Left colon (tissue), 2 donors: ENCODE data around the gene F13A1. TPM values are rescaled to one million over a fixed set of nuclear protein-coding genes. Genes with fewer than 3 reads are reported as not detected.

Experiments used
- ATAC-seq: fragments of 200-7000 bp; cut with Tn5 transposase; one replicate; pipeline ENCODE4 v1.9.1; 2020; ENCODE audit warnings: mild to moderate bottlenecking, moderate library complexity
- DNase-seq, 2 donors: peaks; one replicate each; pipeline ENCODE4 v3.0.0-alpha.2; 2020
- intact Hi-C, 2 donors: fragments of 100-400 bp; cut with DNase I in 1 of 2; cut with micrococcal nuclease in 1 of 2; formaldehyde crosslinking; loops; one replicate each; pipeline versions ENCODE4 v1.11.2 to v1.14.0; 2022; cut with DNase I, micrococcal nuclease
- microRNA-seq, 2 donors: library from miRNA; unstranded; fragments of <30 nt; microRNA quantifications; one replicate each; pipeline versions ENCODE4 v1.1.0 to v1.2.0, GENCODE V29; 2020
- total RNA-seq, 2 donors: library from RNA; stranded (reverse); fragmentation: NEBNext Ultra II Directional; extraction: Animal tissue kit (Norgen Biotek cat#: 25700); gene quantifications; one replicate each; pipeline ENCODE4 v1.2.1, GENCODE V29; 2021
- donor health status: DM: no; HTN: no; CAD: no.
- donor health status: DM: yes; HTN: yes; CAD: no.

F13A1 gene
- total RNA-seq, 2 donors from 2014 or later = 26.9 to 56.8 TPM

DNA sequence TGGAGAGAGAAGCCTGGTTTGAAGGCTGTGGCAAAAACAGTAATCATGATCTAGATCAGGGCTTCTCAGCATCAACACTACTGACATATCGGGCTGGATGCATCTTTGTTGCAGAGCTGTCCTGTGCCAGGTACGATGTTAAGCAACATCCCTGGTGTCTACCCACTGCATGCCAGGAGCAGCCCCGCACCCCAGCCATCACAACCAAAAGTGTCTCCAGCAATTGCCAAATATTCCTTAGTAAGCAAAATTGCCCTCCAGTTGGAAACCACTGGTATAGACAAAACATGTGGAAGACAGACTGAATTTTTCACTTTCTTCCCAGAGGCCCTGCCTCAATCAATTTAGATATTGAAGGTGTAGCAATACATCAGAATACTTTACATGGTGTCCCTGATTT is 166.1 kb downstream of the F13A1 start:
- intact Hi-C loops = no loop called here
- ATAC-seq (no peak), DNase-seq (no peak)

- ATAC-seq (peak; percentile 42), DNase-seq (no peak)
- intact Hi-C loops = no loop called here
Observed at GRCh38 chr6:6152060-6152459, 168.4 kb downstream of the F13A1 start.

GRCh38 chr6:6148192-6148815 is 172.2 kb downstream of the F13A1 start:
- intact Hi-C loops = no loop called here
- ATAC-seq = no peak
- DNase-seq = no peak

GRCh38 chr6:6131492-6132109 is 188.9 kb downstream of the F13A1 start:
- ATAC-seq (no peak), DNase-seq (no peak)
- intact Hi-C loops = no loop called here

GRCh38 chr6:6125495-6125894 is 195.0 kb downstream of the F13A1 start:
- intact Hi-C loops = no loop called here
- ATAC-seq (no peak), DNase-seq (no peak)

DNA sequence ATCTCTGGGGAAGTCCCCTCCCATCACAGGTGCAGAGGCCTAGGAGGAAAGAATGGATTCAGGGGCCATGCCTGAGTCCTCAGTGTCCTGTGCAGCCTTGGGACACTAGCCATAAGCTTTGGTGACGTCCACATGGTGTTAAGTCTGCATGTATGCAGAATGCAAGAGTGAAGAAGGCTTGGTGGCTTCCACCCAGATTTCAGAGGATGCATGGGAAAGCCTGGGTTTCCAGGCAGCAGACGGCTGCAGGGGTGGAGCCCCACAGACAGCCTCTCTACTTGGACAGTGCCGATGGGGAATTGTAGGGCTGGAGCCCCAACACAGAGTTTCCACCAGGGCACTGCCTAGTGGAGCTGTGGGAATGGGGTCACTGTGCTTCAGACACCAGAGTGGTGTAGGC is 196.7 kb downstream of the F13A1 start:
- intact Hi-C loops = no loop called here
- DNase-seq (no peak), ATAC-seq (no peak)

GRCh38 chr6:6121943-6122342 is 198.5 kb downstream of the F13A1 start:
- intact Hi-C loops = no loop called here
- ATAC-seq (no peak), DNase-seq (no peak)

DNA sequence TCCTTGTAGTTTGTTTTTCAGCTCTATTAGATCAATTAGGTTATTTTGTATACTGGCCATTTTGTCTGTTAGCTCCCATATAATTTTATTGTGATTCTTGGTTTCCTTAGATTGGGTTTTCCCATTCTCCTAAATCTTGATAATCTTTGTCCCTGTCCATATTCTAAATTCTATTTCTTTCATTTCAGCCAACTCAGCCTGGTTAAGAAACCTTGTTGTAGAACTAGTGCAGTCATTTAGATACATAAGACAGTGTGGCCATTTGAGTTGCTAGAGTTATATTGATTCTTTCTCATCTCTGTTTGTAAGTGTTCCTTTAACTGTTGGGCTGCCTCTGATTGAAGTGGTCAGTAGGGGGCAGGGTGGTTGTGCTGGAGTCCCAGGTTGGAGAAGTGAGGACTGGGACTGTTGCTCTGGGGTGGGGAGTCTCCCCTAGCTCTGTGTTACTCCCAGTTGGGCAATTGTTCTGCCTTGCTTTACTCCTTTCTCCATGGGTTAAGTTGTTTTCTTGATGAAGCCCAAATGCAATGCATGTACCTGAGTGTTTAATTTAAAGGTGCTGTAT is 214.9 kb downstream of the F13A1 start:
- ATAC-seq = peak; percentile 37
- peak in 1 of 2 donors; percentile 10 for DNase-seq
- intact Hi-C loops = no loop called here

Small RNAs within 50 kb of the gene (microRNA-seq; reads per million reads assigned to microRNA genes)
- gene MIR5683 (0 reads per million in 2 donors), gene MIR7853 (0 reads per million in 2 donors)
